Umbilical cord (tissue), 2 donors: ENCODE measurements around the gene TST. TPM values are rescaled to one million over a fixed set of nuclear protein-coding genes. Genes with fewer than 3 reads are reported as not detected.

Experiments used
- DNase-seq: peaks from one replicate; pipeline ENCODE4 v3.0.0-alpha.2; 2015; ENCODE audit warnings: low spot score
- total RNA-seq: library from RNA; depleted of rRNA; stranded (reverse); fragments of >200 nt; gene quantifications from one replicate; pipeline ENCODE4 v1.2.3, GENCODE V29; 2014; ENCODE audit warnings: low replicate concordance; ENCODE audit not compliant: insufficient read depth

The TST gene
- total RNA-seq, 1 donor from 2014 or later: 12.5 TPM

DNA sequence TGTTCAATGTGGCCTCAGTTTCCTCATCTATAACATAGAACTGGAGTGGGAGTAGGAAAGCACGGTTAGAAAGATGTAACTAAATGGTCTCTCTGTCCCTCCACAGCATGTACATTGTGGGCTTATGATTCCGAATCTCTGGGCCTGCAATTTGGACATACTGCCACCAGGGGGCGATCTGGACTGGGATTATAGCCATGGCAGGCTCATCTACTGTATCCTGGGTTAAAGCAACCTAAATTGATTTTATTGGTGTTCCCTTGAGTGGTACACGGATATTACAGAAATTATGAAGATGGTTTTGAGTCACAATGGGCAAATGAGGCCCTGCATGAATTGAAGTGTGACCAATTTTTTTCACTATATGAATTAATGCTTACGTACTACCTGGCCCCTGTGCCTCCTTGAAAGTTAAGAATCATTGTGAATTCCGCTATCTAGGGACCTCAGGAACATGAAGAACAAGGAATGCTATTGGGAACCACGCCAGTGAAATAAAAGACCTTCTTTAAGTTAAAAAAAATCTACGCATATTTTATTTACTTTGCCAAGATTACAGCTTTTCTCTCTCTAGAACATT, 32.9 kb downstream of the TST start:
- DNase-seq: no peak

- DNase-seq: no peak
Measured at GRCh38 chr22:36985211-36985889, 33.9 kb downstream of the TST start.

DNA sequence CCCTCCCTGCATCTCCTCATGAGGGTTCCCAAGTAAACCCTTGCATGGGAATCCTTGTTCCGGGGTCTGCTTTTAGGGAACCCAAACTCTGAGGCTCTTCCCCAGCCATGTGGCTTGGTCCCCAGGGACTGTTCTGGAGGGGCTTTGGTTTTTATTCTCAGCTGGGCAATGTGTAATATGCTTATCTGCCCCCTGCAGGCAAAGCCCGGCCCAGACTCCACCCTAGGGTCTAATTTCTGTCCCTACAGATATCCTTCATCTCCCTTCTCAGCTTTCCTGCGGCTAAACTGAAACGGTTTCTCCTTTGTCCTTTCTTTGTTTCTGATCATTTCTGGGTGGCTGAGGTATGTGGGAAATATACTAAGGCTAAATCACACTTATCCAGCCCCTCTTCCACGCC, 37.1 kb downstream of the TST start:
- DNase-seq: no peak

GRCh38 chr22:36981247-36981775, 37.9 kb downstream of the TST start:
- DNase-seq: no peak

GRCh38 chr22:36979016-36979910, 40.0 kb downstream of the TST start:
- no peak for DNase-seq

DNA sequence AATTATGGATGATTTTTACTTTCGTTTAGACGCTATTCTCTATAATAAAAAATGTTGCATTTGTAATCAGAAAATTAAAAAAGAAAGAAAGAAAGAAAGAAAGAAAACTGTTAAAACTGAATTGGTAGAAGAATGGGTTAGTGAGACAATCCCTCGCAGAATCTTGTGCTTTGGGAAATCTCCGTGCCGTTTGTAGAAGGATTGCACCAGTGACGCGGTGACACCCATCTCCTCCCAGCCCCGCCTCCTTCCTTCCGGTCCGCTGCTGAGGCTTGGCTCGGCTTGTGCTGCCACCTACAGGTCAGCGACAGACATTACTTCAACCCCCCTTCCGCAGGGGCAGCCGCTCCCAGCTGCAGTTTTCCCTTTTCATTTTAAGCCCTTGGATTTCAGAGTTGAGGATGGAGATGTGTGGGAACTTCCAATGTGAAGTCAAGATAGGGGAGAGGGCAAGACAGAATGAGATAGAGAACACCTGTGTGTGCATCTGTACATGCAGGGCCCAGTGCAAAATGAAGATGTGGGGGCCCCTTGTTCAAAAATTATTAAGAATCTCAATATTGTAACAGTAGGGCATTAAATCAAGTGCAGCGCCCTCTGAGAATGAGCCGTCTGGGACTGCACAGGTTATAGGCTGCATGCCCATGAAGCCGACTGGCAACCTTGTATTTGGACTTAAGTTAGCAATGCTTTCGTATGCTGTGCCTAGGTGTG, 41.1 kb downstream of the TST start:
- peak; percentile 88 for DNase-seq

DNA sequence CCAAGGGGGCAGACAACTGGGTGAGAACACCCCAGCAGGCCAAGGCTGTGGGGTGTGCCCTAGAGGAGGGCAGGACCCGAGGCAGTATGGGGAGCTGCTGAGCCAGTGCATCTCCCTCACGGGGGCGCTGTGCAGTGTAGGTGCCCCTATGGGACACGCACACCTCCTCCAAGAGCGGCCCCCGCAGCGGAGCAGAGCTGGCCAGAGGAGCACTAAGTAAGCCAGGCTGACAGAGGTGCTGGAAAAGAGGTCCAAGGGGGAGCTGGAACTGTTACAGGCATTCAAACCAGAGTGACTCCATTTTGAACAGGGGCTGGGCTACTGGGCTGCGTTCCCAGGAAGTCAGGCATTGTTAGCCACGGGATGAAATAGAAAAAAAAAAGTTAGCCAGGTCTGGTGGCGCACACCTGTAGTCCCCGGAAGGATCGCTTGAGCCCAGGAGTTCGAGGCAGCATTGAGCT, 41.8 kb downstream of the TST start:
- no peak for DNase-seq

- DNase-seq: no peak
Measured at GRCh38 chr22:36976606-36977005, 42.6 kb downstream of the TST start.

- DNase-seq: peak; percentile 64
Measured at GRCh38 chr22:36971341-36972125, 47.7 kb downstream of the TST start.

DNA sequence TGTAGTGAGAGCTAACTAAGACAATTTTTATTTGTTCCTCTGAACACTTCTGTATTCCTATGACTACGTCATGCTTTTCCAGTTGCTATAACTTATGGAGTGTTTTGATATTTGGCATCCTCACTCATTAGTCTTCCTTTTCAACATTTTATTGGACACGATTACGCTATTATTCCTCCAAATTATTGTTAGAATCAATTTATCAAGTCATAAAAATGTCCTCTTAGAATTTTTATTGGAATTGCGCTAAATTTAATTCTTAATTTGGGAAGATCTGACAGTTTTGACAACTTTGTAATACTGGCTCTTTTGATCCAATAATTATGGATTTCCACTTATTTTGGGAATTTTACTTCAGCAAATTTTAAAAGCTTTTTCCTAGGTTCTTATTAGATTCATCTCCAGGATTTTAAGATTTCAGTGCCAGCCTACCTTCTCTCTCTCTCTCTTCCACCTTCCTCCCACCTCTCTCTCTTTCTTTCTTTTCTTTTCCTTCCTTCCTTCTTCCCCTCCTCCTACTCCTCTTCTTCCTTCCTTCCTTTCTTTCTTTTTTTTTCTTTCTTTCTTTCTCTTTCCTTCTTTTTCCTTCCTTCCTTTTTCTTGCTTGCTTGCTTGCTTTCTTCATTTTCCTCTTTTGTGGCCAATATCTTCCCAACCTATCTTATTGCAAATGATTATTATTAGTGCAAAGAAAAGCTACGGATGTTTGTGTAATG, 50.8 kb downstream of the TST start:
- DNase-seq: no peak

- DNase-seq: no peak
Measured at GRCh38 chr22:36966851-36967540, 52.3 kb downstream of the TST start.

GRCh38 chr22:36965696-36966095, 53.6 kb downstream of the TST start:
- DNase-seq: no peak

GRCh38 chr22:36964106-36964505, 55.1 kb downstream of the TST start:
- DNase-seq: no peak

DNA sequence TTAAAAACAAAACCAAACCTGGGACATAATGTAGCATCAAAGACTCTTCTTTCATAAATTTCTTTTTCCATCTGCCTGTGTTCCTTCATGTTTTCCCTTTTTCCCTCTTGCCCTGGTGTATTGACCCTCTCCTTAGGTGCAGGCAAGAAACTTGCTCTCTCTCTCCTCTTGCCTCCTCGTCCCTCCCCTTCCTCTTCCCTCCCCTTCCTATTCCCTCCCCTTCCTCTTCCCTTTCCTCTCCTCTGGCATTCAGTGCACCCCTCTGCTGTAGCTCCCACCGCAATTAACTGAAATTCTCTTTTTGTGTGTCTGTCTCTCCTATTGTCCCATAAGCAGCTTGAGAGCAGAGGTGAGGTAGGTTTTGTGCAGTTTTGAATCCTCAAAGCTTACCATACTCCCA, 55.9 kb downstream of the TST start:
- no peak for DNase-seq

- no peak for DNase-seq
Measured at GRCh38 chr22:36961626-36962025, 57.6 kb downstream of the TST start.
